ENCODE data around the gene TBC1D2. TPM values are rescaled to one million over a fixed set of nuclear protein-coding genes. Genes with fewer than 3 reads are reported as not detected.

TBC1D2 gene
- total RNA-seq, 1 experiment from 2014 or later: 2.4 TPM

DNA sequence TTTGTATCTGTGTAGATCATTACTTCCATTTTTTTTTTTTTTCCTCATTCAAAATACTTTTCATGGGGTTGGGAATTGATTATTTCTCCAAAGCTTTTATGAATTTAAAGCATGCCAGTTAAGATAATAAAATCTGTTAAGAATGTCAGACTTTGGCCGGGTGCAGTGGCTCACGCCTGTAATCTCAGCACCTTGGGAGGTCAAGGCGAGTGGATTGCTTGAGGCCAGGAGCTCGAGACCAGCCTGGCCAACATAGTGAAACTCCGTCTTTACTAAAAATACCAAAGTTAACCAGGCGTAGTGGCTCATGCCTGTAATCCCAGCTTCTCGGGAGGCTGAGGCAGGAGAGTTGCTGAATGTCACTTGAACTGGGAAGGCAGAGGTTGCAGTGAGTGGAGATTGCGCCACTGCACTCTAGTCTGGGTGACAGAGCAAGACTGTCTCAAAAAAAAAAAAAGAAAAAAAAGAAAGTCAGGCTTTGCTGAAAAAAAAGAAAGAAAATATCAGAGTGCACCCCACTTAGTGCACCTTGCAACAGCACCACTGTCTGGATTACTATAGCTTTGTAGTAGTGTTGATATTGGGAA is 18.5 kb downstream of the TBC1D2 start:
- no peak for DNase-seq (ENCODE audit: low read depth)

DNA sequence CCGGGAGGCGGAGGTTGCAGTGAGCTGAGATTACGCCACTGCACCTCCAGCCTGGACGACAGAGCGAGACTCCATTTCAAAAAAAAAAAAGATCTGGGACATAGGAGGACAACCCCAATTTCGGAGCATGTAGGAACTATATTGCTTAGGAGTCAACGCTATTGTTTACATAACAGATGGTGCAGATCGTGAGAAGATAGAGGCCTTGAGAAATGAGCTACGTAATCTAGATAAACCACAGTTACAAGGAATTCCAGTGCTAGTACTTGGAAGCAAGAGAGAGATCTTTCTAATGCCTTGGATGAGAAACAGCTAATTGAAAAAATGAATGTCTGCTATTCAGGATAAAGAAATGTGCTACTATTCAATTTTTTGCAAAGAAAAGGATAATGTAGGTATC is 20.3 kb downstream of the TBC1D2 start:
- no peak for DNase-seq (ENCODE audit: low read depth)

DNA sequence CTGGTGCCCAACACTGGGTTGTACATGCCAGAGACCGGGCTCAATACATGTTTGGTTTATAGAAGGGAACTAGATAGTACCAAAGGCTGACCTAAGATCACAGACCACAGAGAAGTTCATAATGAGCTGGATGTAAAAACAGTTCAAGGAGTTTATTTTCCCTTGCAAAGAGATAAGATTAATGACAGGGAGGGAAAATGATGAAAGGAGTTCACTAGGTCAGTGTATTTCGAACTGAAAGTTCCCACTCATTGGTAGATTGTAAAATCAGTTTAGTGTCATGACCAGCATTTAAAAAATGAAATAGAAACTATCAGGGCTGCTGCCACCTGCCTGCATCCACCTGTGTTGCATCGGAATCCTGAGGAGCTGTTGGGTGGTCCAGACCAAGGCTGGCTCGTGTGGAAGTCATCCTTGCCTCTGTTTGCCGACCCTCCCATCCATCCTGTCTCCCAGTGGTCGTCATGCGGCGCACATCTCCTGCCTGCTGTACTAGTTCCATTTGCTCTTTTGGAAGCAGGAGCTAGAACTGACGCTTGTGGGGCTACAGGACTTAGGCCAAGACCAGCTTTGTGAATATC is 21.1 kb downstream of the TBC1D2 start:
- no peak for DNase-seq (ENCODE audit: low read depth)

DNA sequence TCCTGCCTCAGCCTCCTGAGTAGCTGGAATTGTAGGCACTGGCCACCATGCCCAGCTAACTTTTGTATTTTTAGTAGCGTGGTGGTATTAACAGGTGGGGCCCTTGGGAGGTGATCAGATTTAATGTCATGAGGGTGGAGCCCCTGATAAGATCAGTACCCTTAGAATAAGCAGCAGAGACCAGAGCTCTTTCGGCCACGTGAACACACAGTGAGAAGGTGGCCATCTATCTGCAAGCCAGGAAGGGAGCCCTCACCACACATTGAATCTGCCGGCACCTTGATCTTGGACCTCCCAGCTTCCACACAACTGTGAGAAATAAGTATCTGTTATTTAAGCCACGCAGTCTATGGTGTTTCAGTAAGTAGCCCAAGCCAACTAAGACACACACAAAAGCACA is 22.5 kb downstream of the TBC1D2 start:
- DNase-seq (ENCODE audit: low read depth): no peak

DNA sequence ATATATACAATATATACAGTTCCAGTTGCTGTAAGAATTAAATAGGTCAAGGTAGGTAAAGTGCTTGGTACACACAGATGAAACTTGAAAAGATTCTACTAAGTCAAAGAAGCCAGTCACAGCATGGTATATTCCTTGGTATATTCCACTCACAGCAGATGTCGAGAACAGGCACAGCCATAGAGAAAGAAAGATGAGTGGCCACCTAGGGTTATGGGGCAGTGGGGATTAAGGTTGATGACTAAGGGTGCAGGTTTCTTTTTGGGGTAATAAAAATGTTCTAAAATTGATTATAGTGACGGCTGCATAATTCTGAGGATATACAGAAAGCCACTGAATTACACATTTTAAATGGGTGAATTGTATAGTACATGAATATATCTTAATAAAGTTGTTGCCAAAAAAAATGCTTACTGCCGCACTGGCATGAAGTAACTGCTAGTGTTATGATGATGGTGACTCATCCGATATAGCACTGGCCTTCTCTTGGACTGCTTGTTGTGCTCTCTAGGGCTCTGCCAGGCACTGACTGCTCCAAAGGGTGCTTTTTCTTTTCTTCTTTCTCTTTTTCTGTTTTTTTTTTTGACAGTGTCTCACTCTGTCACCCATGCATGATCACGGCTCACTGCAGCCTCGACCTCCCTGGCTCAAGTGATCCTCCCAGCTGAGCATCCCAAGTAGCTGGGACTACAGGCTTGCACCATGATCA is 23.5 kb downstream of the TBC1D2 start:
- peak; percentile 77 for DNase-seq (ENCODE audit: low read depth)

DNA sequence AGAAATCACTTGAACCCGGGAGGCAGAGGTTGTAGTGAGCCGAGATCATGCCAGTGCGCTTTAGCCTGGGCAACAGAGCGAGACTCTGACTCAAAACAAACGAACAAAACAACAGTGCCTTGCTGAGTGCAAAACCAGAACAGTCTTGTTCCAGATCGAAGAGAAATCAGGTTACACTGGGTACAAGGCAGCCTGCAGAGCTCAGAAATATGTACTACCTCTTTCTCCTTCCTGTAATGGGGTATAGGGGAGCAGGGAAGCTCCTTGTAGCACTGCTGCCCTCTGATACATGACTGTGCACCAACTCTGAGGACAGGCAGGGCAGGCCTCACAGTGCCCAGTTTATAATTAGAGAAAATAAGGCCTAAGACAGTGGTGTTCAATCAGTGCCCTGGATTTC is 24.7 kb downstream of the TBC1D2 start:
- no peak for DNase-seq (ENCODE audit: low read depth)

DNA sequence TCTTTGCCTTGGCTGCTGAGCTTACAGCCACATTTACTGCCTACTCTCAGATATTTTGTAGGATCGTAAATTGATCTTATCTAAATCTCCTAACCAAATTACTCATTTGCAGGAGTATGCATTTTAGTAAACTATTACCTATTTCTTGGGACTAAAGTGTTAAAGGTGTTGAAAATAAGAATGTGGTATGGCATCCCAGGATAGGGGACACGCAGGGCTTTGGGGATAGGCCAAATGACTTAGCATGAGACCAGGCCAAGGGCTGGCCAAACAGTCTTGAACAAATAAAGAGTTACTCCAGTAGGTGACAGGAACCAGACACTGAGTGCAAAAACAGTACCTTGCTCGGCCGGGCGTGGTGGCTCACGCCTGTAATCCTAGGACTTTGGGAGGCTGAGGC is 25.1 kb downstream of the TBC1D2 start:
- no peak for DNase-seq (ENCODE audit: low read depth)

DNA sequence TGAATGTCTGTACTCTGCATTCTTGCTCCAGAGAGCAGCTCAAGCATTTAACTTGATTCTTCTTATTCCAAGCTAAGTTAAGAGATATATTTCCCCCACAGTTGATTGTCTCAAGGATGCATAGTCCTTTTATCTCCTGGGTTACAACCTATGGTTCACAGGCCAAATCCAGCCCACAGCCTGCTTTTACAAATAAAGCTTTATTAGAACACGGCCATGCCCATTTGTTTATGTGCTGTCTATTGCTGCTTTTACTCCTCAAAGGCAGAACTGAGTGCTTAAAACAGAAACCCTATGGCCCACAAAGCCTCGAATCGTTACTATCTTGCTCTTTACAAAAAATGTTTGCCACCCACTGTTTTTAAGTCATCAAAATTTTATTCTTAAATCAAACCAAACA is 25.8 kb downstream of the TBC1D2 start:
- DNase-seq (ENCODE audit: low read depth): no peak

DNA sequence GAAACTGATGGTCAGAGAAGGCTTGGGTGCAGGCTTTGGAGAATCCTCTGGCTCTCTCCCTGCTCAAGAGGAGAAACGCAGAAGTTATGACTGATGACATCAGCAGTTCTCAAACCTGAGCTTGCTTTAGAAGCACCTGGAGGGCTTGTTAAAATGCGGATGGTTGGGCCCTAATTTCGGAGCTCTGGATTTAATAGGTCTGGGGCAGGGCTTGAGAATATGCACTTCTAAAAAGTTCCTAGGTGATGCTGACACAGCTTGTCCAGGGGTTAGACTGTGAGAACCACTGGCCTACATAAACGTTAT is 26.4 kb downstream of the TBC1D2 start:
- no peak for DNase-seq (ENCODE audit: low read depth)

DNA sequence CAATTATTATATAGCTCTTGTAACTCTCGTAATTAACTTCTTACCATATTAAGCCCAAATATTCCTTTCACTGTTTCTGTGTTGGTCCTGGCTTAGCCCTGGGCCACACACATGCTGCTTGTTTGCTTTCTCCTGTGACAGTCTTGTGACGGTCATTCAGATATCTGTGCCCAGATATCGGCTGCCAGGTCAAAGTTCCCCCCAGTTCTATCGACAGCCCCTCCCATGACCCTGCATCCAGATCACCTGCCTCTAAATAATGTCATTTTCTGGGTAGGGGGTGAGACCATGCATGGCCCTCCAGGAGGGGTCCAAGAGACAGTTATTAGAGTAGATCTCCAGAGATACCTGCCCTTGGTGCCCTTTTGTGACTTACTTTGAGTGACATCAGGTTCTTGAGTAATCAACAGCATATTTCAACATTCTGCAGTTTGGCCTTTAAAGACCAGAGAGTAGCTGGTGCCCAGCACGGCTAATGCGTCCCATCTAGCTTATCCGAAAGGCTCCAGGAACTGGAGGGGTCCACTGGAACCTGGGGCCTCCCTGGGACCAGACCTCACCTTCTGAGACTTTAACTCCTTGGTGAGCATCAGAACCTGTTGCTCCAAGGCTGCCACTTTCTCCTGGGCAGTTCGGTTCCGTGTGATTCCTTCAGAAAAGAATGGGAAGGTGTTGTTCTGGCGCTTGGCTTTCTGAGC is 26.9 kb downstream of the TBC1D2 start:
- DNase-seq (ENCODE audit: low read depth): no peak

DNA sequence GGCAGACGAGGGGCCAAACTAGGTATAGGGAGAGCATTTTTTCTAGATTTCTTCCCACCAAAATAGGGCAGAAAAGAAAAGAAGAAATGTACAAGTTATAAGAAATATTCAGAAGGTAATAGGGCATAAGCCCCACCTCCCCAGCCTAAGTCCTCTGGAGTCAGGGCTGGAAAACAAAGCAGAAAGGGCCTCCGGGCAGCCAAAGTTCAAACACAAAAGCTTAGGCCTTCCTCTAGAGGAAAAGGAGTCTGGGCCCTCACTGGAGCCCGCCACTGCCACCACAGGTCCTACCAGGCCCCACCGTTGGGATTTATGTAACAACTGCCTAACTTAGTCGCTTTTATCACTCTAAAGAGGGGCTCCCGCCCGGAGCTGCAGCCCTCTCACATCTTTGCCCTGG is 27.6 kb downstream of the TBC1D2 start:
- no peak for DNase-seq (ENCODE audit: low read depth)

DNA sequence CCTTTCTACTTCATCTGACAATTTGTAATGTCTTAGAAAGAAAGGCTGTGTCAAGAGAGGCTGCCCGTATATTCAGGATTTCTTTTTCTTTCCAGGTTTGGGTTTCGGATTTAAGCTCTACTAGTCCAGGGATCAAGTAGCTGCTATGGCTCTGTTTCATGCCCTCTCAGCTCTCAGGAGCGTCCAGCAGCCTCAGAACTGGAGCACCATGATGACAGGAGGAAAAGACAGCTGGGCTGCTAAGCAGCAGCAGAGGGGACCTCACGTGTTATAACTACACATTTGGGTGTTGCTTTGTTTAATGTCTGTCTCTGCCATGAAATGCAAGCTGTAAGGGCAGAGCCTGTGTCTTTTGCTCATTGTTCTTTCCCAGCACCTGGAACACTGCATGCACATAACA is 28.5 kb downstream of the TBC1D2 start:
- DNase-seq (ENCODE audit: low read depth): no peak

DNA sequence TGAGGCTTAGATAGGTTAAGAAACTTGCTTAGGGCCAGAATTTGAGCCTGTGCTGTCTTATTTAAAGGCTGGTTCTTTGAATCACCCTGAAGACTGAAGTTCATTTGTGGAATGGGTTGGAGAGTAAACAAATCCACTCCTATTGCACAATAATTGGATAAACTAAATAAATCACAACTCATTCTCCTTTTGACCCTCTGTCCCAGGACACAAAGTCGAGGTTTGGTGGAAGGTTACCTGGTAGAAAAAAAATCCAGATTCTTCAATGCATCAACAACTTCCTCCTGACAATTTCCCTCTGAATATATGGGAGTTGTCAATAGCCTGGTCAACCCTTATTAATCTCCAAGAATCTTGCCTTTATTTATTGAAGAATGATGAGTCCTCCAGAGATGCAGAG is 28.9 kb downstream of the TBC1D2 start:
- DNase-seq (ENCODE audit: low read depth): no peak

DNA sequence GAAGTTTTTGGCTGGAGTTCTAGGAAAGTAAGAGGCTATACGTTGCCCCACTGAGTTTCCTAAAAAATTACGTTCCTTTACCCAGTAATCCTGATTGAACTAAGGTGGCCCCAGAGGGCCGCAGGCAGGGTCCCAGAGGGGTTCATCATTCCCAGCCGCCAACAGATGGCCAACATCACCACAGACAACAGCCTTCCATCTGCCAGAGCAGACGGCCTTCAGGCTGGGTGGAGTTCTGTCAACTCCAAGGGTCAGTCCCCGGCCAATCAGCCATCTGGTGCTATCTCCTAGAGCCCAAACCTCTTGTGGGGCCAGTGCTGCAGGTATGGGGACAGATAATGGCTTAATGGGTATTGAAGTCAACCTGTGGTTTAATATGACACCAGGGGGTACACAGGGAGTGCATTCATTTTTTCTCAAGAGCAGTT is 30.4 kb downstream of the TBC1D2 start:
- DNase-seq (ENCODE audit: low read depth): no peak

DNA sequence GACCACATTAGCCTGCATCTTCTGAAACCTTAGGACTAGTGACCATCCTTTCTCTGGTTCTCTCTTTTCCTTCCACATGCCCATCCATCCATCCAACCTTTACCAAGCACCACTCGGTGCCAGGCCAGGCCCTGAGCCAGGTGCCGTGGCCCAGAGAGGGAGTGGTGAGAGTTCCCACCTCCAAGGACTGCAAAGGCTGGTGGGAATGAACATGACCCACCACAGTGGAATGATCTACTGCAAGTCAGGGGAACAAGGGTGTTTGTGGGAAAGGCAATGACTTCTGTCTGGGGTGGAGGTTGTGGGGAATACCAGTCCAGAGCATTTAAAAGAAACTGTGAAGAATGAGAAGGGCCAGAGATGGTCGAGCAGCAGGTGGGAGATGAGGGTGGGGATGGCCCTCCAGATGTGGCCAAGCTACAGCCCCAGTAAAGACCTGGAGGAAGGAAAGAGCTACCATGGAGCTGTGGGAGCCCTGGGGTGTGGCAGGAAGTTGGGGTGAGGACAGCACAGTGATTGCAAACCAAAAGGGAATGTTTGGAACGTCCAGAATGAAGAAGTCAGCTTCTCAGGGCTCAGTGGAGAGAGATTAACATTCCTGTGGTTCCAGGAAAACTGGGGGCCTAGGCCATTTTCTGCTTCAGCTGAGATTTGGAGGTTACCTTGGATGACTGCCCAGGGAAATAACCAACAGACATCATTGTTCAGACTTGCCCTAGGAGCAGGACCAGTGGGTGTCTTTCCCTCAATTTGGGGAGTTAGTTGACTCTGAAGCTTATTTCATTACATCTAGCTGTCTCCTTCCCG is 32.4 kb downstream of the TBC1D2 start:
- peak; percentile 98 for DNase-seq (ENCODE audit: low read depth)

DNA sequence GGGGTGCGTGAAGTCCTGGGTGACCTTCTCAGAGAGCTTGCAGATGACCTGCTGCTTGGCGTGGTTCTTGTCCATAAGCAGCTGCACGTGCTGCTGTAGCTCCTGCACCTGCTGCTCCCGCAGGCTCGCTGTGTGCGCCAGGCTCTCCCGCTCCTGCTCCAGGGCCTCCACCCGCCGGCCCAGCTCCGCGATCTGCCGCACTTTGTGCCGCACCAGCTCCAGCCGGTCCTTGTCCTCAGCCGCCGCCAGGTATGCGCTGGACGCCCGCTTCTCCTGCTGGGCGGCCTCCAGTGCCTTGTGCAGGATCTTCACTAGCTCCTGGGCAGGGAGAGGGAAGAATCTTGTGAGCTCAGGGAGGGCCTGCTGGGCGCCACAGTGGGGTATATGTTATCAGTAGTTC is 34.5 kb downstream of the TBC1D2 start:
- DNase-seq (ENCODE audit: low read depth): no peak

DNA sequence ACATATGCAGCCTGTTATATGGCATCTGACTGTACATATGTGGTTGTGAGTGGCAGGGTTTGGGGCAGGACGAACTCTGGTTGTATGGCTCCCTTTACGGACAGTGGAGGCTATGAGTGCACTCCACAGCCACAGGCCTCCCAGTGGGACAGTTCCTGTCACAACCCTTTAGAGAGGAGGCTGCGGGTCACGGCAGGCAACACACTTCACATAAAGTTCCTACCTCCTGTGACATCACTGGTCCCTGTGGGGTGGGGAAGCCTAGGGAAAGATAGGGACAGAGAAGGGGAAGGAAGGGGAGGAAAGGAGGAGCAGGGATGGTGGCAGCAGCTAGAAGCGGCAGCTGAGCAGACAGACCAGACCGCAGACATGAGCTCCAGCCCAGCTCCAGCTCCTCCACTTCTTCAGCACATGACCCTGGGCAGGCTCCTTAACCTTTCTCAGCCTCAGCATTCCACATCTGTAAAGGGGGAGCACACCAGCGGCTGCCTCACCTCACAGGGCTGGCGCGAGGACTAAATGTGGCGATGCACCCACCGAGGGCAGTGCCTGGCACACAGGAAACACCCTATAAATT is 35.6 kb downstream of the TBC1D2 start:
- DNase-seq (ENCODE audit: low read depth): no peak

DNA sequence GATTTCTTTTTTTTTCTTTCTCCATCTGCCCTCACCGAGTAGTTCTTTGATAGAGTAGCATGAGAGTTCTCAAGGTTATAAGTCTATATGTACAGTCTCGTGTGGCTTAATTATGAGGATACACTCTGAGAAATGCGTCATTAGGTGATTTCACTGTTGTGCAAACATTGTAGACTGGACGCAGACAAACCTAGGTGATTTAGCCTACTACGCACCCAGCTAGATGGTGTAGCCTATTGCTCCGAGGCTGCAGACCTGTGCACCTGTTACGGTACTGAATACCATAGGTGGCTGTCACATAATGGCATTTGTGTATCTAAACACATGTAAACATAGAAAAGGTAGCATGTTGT is 36.1 kb downstream of the TBC1D2 start:
- DNase-seq (ENCODE audit: low read depth): no peak

DNA sequence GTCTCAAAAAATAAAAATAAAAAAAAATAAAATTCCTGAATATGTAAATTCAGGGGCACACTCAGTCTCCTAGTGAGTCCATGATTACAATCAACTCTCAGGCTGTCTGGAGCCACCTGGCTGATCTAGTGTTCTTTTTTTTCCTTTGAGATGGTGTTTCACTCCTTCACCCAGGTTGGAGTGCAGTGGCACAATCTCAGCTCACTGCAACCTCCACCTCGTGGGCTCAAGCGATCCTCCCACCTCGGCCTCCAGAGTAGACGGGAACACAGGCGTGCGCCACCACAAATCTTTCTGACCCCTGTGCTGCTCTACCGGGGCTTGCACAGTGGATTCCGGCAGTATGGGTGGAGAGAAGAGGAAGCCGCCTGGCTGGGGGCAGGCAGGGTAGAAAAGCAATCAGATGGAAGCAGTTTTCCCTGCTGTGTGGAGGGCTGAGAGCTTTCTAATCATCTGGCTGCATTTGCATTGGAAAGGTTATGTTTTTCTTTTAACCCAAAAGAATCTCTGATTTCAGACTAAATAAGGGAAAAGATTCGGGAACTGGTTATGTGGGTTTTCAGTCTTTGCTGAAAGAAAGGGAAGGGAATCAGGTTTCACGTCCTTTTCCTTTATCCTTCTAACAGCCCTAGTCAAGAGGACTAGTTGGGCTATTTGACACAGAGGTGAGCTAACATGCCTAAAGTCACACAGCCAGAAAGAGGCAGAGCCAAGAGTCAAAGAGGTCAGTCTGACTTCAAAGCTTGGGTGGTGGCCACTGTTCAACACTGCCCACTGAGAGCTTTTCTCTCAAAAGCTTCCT is 36.7 kb downstream of the TBC1D2 start:
- no peak for DNase-seq (ENCODE audit: low read depth)

DNA sequence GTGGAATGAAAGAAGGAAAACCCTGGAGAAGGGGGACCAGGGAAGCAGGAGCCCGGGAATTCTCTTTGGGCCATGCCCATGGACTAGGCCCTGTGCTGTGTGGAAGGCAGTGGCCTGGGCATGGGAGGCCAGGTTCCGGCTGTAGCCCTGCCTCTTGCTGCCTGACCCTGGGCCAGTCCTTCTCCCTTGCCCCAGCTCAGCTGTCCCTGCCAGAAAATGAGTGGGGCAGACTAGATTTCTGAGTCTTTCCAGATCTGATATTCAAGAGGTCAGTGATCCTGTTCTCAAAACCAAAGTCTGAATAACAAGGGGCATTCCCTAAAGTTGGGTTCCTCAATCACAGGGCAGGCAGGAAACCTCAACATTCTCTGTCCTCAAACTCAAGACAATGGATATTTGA is 38.2 kb downstream of the TBC1D2 start:
- no peak for DNase-seq (ENCODE audit: low read depth)

DNA sequence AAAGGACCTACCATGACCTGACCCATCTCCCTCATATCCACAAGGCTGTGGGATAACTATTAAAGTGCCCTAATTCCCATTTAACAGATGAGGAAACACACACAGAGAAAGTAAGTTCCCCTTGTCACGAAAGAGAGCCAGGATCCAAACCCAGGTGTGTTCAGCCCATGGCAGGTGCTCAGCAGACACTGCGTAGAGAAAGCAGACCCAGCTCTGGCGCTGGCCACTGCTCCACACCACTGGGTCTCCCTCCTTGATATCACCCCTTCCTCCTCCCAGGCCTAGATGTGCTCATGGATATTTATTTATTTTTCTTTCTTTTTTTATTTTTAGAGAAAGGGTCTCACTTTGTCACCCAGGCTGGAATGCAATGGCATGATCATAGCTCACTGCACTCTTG is 39.1 kb downstream of the TBC1D2 start:
- no peak for DNase-seq (ENCODE audit: low read depth)

Data from RPMI7951 (cell line).